PC-3 (cell line): ENCODE results near the gene GUCA2A. TPM values are rescaled to one million over a fixed set of nuclear protein-coding genes. Genes with fewer than 3 reads are reported as not detected.

Source experiments
- ATAC-seq: fragments of 200-7000 bp; cut with Tn5 transposase; 2 replicates; pipeline ENCODE4 v1.9.1; 2020; ENCODE audit warnings: mild to moderate bottlenecking, moderate library complexity
- BruUV-seq: library from RNA; stranded (reverse); fragments of 400-500 nt; replicated peaks from 2 replicates; lab custom pipeline; 2021; lab: Mats Ljungman, UMichigan
- CTCF ChIA-PET: fragments of 300-600 bp; sonication (Branson Sonifier 250); formaldehyde crosslinking; loops from one replicate; lab custom pipeline; 2022; ENCODE audit warnings: antibody characterized with exemption; lab: Charles Lee
- POLR2A ChIA-PET: fragments of 300-600 bp; sonication (Branson Sonifier 250); formaldehyde crosslinking; loops from one replicate; lab custom pipeline; 2022; ENCODE audit warnings: antibody characterized with exemption; ENCODE audit not compliant: unreplicated experiment; lab: Charles Lee
- DNase-seq: peaks from one replicate; pipeline ENCODE4 v3.0.0-alpha.2; 2015
- H2AFZ ChIP-seq: fragments of 300-600 bp; sonication (generic); 2 replicates; pipeline ENCODE4 v1.6.0; 2016; ENCODE audit warnings: antibody characterized with exemption, low read length
- H3F3A ChIP-seq: fragments of 300-600 bp; sonication (generic); one replicate; pipeline ENCODE4 v1.6.0; 2017; ENCODE audit warnings: antibody characterized with exemption, low read length, control low read depth, mild to moderate bottlenecking; ENCODE audit not compliant: unreplicated experiment
- H3K27ac ChIP-seq: fragments of 300-600 bp; sonication (generic); 2 replicates; pipeline ENCODE4 v1.5.1; 2016; ENCODE audit warnings: mild to moderate bottlenecking, low read length
- H3K27me3 ChIP-seq: fragments of 300-600 bp; sonication (generic); 2 replicates; pipeline ENCODE4 v1.6.1; 2016; ENCODE audit warnings: low read length, mixed read lengths
- H3K36me3 ChIP-seq: fragments of 300-600 bp; sonication (generic); 2 replicates; pipeline ENCODE4 v1.6.1; 2016; ENCODE audit warnings: low read depth, mixed run types, low read length, mixed read lengths
- H3K4me1 ChIP-seq: fragments of 300-600 bp; sonication (generic); 2 replicates; pipeline ENCODE4 v1.5.1; 2016; ENCODE audit warnings: low read length; ENCODE audit not compliant: insufficient read depth
- H3K4me2 ChIP-seq: fragments of 300-600 bp; sonication (generic); 2 replicates; pipeline ENCODE4 v1.6.0; 2016; ENCODE audit warnings: low read length
- H3K4me3 ChIP-seq: fragments of 300-600 bp; sonication (generic); 2 replicates; pipeline ENCODE4 v1.5.1; 2016; ENCODE audit warnings: mild to moderate bottlenecking, low read length, mixed read lengths
- H3K79me2 ChIP-seq: fragments of 300-600 bp; sonication (generic); 2 replicates; pipeline ENCODE4 v1.6.1; 2017; ENCODE audit warnings: low read length, mixed read lengths
- H3K9ac ChIP-seq: fragments of 300-600 bp; sonication (generic); 2 replicates; pipeline ENCODE4 v1.6.0; 2016; ENCODE audit warnings: mild to moderate bottlenecking, low read length
- H3K9me2 ChIP-seq: fragments of 300-600 bp; sonication (generic); replicated peaks from 2 replicates; pipeline ENCODE4 v1.6.1; 2016; ENCODE audit warnings: mixed run types, low read length, mixed read lengths
- H3K9me3 ChIP-seq: fragments of 300-600 bp; sonication (generic); 2 replicates; pipeline ENCODE4 v1.6.1; 2016; ENCODE audit warnings: low read length, mixed read lengths
- H4K20me1 ChIP-seq: fragments of 300-600 bp; sonication (generic); 2 replicates; pipeline ENCODE4 v1.6.1; 2016; ENCODE audit warnings: low read length, mixed read lengths
- EZH2 ChIP-seq: fragments of 300-600 bp; sonication (generic); IDR thresholded peaks from one replicate; pipeline ENCODE4 v1.6.1; 2017; ENCODE audit warnings: antibody characterized with exemption, mild to moderate bottlenecking, low read length; ENCODE audit not compliant: unreplicated experiment
- EZH2phosphoT487 ChIP-seq: fragments of 300-600 bp; sonication (generic); IDR thresholded peaks from 2 replicates; pipeline ENCODE4 v1.6.1; 2018; ENCODE audit warnings: mild to moderate bottlenecking, antibody characterized with exemption, low read length, borderline replicate concordance
- intact Hi-C: fragments of 100-400 bp; cut with micrococcal nuclease; formaldehyde crosslinking; loops from 2 replicates; pipeline ENCODE4 v1.9.0; 2023
- total RNA-seq: library from RNA; depleted of rRNA; stranded (reverse); fragments of >200 nt; gene quantifications from 2 replicates; pipeline ENCODE4 v1.2.3, GENCODE V29; 2014
- TF ChIP-seq, protein P1 (sequence below): fragments of 300-600 bp; sonication (generic); conservative IDR thresholded peaks from 2 replicates; pipeline ENCODE4 v1.5.1; 2017; ENCODE audit warnings: antibody characterized with exemption, low read depth, mild to moderate bottlenecking, low read length

GUCA2A gene
- total RNA-seq, 1 experiment from 2014 or later: not detected

- H3K4me3 ChIP-seq: no peak overlapping the region
- POLR2A ChIA-PET: no interaction called here
- TF ChIP-seq EZH2phosphoT487 (no peak), EZH2 (no peak)
- TF ChIP-seq, protein P1, sequence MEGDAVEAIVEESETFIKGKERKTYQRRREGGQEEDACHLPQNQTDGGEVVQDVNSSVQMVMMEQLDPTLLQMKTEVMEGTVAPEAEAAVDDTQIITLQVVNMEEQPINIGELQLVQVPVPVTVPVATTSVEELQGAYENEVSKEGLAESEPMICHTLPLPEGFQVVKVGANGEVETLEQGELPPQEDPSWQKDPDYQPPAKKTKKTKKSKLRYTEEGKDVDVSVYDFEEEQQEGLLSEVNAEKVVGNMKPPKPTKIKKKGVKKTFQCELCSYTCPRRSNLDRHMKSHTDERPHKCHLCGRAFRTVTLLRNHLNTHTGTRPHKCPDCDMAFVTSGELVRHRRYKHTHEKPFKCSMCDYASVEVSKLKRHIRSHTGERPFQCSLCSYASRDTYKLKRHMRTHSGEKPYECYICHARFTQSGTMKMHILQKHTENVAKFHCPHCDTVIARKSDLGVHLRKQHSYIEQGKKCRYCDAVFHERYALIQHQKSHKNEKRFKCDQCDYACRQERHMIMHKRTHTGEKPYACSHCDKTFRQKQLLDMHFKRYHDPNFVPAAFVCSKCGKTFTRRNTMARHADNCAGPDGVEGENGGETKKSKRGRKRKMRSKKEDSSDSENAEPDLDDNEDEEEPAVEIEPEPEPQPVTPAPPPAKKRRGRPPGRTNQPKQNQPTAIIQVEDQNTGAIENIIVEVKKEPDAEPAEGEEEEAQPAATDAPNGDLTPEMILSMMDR: no peak
- intact Hi-C loops: no loop called here
- H3K4me1 ChIP-seq: peaks cover 20% of the 10 kb centered on the region
- H3K27me3 ChIP-seq: no peaks in the 10 kb centered on the region
- no peaks in the 10 kb centered on the region for H3K9me3 ChIP-seq
- no peak overlapping the region for H3K9ac ChIP-seq
- CTCF ChIA-PET: no interaction called here
- no TSS peak for BruUV-seq
- H3K4me2 ChIP-seq: no peak overlapping the region
- DNase-seq (no peak), ATAC-seq (no peak)
- no peaks in the 10 kb centered on the region for H3K79me2 ChIP-seq
- H3K9me2 ChIP-seq: no peaks in the 10 kb centered on the region
- no peaks in the 10 kb centered on the region for H3K36me3 ChIP-seq
- H2AFZ ChIP-seq: no peak overlapping the region
- H4K20me1 ChIP-seq: no peaks in the 10 kb centered on the region
- H3F3A ChIP-seq: no peaks in the 10 kb centered on the region
- H3K27ac ChIP-seq: no peak overlapping the region
Observed at GRCh38 chr1:42162181-42162580, 2.4 kb downstream of the GUCA2A start.

GRCh38 chr1:42158189-42158588, 6.4 kb downstream of the GUCA2A start:
- H3K4me3 ChIP-seq: no peak overlapping the region
- ATAC-seq (no peak), DNase-seq (no peak)
- H3K27ac ChIP-seq: no peak overlapping the region
- TF ChIP-seq EZH2 (no peak), EZH2phosphoT487 (no peak)
- TF ChIP-seq, protein P1: no peak
- no peak overlapping the region for H3K4me2 ChIP-seq
- H4K20me1 ChIP-seq: no peaks in the 10 kb centered on the region
- intact Hi-C loops: no loop called here
- no peaks in the 10 kb centered on the region for H3F3A ChIP-seq
- no peaks in the 10 kb centered on the region for H3K4me1 ChIP-seq
- CTCF ChIA-PET: no interaction called here
- no peak overlapping the region for H3K9ac ChIP-seq
- no peaks in the 10 kb centered on the region for H3K9me2 ChIP-seq
- no peaks in the 10 kb centered on the region for H3K79me2 ChIP-seq
- no peaks in the 10 kb centered on the region for H3K36me3 ChIP-seq
- POLR2A ChIA-PET: no interaction called here
- no TSS peak for BruUV-seq
- no peaks in the 10 kb centered on the region for H3K9me3 ChIP-seq
- no peaks in the 10 kb centered on the region for H3K27me3 ChIP-seq
- no peak overlapping the region for H2AFZ ChIP-seq

DNA sequence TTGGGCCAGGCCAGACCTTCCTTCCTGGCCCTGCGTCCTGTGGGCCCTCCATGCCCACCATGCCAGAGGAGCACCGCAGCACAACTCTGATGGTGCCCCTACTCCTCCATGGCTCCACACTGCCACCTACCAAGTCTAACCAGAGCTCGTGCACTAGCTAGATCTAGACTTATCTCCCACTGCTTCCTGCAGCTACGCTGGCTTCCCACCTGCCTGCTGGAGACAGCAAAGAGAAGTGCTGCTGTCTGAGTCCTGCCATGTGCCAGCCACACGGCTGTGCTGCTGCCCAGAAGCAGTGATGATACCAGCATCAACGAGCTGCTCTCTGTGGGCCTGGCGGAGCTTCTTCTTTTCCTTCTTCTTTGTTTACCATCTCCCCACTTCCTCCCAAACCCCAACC, 6.9 kb downstream of the GUCA2A start:
- no peaks in the 10 kb centered on the region for H3K4me1 ChIP-seq
- DNase-seq: no peak
- BruUV-seq: no TSS peak
- no peak for ATAC-seq
- H3K79me2 ChIP-seq: no peaks in the 10 kb centered on the region
- no peaks in the 10 kb centered on the region for H3K9me2 ChIP-seq
- no peaks in the 10 kb centered on the region for H3K36me3 ChIP-seq
- H3K27ac ChIP-seq: no peak overlapping the region
- no peak overlapping the region for H3K4me3 ChIP-seq
- H4K20me1 ChIP-seq: no peaks in the 10 kb centered on the region
- H2AFZ ChIP-seq: no peak overlapping the region
- no peaks in the 10 kb centered on the region for H3K27me3 ChIP-seq
- intact Hi-C loops: no loop called here
- ChIA-PET CTCF (no interaction called here), POLR2A (no interaction called here)
- H3K4me2 ChIP-seq: no peak overlapping the region
- H3K9me3 ChIP-seq: no peaks in the 10 kb centered on the region
- H3K9ac ChIP-seq: no peak overlapping the region
- TF ChIP-seq EZH2phosphoT487: no peak
- TF ChIP-seq EZH2: no peak
- TF ChIP-seq, protein P1: no peak
- no peaks in the 10 kb centered on the region for H3F3A ChIP-seq
